ENCODE measurements around the gene HSBP1L1.
A peak's percentile ranks its signal among the peaks of the same experiment; 100 is the strongest.

HSBP1L1 gene

DNA sequence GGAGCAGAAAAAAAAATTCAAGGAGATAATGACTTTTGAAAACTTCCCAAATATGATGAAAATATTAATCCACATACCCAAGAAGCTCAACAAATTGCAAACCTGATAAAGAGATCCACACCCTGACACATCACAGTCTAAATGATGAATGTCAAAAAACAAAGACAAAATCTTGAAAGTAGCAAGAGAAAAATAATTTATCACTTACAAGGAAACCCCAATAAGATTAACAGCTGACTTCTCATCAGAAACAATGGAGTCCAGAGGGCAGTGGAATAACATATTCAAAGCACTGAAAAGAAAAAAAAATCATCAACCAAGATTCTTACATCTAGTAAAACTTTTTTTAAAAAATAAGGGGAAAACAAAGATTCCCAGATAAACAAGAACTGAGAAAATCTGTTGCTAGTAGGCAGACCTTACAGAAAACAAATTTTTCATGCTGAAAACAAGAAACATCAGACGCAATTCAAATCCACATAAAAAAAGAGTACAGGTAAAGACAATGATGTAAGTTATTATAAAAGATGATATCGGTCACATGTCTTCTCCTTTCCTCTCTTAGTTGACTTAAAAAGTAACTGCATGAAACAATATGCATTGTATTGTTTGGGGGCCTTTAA is 34.3 kb upstream of the HSBP1L1 start:
- DNase-seq (ENCODE audit: low spot score), result no peak

DNA sequence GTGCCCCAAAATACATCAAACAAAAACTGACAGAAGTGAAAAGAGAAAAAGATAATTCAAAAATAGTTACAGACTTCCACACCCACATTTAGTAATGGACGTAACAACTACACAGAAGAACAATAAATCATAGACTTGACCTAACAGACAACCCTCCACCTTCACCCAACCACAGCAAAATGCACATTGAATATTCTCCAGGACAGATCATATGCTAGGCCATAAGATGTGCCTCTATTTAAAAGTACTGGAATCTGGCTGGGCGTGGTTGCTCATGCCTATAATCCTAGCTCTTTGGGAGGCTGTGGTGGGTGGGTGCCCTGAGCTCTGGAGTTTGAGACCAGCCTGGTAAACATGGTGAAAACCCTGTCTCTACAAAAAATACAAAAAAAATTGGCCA is 33.0 kb upstream of the HSBP1L1 start:
- DNase-seq (ENCODE audit: low spot score), result no peak

DNA sequence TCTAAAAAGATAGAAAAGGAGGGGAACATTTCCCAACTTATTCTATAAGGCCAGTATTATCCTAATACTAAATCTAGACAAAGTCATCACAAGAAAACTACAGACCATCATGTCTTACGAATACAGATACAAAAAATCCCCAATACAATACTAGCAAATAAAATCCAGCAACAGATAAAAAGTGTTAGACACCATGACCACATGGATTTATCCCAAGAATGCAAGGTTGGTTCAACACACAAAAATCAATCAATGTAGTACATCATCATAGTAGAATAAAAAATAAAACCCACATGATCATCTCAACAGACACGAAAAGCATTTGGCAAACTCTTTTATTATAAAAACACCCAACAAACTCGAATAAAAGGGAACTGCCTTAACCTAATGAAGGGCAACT is 31.5 kb upstream of the HSBP1L1 start:
- no peak for DNase-seq (ENCODE audit: low spot score)

DNA sequence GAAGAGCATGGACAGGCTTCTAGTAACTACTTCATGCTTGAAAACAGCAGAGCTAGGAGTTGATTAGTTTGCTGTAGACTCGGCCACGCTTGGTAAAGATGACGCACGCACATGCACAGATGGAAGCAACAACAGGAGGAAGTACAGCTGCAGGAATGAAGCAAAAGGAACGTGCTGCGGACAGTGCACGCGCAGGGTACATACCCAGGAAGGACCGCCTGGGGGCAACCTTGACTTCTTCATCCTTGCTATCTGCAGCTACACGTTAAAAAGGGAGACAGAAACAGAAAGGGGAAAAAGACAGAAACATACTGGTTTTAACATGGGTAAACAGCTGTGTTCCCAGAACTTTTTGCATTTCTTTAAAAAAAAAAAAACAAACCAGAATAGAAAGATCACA is 30.7 kb upstream of the HSBP1L1 start:
- no peak for DNase-seq (ENCODE audit: low spot score)

DNA sequence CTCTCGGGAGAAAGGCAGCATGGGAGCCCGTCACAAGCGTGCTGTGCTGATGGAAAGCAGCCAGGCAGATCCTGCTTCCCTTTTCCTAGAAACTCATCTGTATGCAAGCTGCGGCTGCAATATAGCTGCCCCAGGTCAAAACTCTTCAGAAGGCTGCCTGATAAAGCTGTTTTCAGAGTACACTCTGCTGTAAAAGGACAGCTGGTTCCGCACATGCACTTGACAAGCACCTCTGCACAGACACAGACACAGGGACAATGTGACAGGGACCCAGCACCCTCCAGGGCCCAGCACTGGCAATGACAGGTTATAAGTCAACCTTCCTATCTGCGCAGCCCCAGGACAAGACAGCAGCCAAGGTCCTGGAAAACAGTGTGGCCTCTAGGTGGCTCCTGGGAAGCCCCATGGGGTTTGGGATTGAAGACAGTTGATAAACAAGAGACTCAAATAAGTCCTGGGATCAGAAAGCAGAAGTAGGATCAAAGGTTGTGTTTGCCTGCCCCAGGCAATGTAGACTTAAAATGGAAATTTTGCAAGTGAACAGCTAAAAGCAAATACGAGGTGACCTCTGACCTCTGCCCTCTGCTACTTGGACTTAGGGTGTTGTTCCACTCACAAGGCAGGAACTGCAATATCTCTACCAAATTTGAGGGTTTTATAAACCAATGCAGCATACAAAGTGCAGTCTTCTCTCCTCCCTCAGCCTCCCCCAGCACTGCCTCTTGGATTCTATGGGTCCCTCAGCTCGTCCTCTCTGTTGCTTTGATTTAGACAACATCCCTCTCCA is 29.9 kb upstream of the HSBP1L1 start:
- DNase-seq (ENCODE audit: low spot score), result no peak

DNA sequence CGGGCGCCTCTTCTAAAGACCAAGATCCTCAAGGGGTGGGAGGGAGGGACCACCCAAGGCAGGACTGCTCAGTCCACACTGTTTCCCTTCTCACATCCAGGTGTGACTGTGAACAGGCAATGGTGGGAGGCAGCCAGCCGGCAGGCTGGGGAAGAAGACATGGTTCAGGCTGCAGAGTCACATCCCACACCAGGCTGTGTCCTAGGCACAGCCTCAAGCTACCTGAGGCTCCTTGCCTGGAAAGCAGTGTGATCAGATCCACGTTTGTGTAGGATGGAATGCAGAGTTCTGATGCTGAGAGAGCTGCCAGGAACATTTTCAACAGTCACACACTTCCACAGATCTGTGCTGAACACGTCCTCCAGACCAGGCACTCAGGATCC is 29.4 kb upstream of the HSBP1L1 start:
- no peak for DNase-seq (ENCODE audit: low spot score)

DNA sequence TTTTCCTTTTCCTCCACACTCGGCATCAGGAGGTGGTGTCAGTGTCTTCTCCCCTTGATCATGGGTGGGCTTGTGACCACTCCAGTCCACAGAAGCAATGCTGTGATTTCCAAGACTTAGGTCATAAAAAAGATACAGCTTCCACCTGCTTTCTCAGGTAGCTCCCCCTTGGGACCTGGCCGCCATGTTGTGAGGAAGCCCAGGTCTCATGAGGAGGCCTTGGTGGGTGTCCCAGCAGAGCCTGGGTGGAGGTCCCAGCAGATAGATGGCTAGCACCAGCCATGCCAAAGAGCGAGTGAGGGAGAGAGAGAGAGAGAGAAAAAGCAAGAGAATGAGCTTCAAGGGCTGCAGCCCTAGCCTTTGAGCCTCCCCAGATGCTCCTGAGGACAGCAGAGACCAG is 28.9 kb upstream of the HSBP1L1 start:
- DNase-seq (ENCODE audit: low spot score), result no peak

DNA sequence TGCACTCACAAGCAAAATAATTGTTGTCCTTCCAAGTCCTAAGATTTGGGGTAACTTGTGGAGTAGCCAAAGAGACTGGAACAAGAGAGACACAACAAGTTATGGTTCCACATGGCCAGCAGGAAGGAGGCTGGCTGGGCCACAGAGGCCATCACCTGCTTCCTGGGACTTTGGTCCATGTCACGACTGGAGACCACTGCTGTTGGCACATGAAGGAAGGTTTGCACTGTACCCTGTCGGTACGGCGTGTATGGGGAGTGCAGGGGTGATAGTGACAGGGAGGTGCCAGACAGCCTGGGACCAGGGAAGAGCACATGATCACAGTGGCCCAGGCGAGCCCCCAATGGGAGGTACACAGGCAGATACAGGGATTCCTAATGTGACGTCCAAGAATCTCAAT is 28.5 kb upstream of the HSBP1L1 start:
- no peak for DNase-seq (ENCODE audit: low spot score)

DNA sequence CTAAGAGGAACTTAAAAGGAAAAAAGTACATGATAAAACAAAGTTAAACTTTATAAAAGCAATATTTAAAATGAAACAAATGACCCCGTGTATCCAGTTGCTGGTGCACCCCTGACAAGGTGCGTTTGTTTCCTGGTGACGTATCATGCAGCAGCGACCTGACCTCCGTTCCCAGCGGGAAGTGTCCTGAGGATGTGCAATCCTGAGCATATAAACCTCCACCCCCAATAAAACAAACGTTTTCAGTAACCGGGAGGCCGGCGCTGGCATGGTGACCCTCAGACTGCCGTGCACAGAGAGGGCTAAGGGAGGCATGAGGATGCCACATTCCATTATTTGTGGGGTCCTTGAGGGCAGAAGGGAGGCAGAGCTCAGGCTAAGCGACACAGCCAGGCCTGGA is 27.8 kb upstream of the HSBP1L1 start:
- DNase-seq (ENCODE audit: low spot score), result no peak

DNA sequence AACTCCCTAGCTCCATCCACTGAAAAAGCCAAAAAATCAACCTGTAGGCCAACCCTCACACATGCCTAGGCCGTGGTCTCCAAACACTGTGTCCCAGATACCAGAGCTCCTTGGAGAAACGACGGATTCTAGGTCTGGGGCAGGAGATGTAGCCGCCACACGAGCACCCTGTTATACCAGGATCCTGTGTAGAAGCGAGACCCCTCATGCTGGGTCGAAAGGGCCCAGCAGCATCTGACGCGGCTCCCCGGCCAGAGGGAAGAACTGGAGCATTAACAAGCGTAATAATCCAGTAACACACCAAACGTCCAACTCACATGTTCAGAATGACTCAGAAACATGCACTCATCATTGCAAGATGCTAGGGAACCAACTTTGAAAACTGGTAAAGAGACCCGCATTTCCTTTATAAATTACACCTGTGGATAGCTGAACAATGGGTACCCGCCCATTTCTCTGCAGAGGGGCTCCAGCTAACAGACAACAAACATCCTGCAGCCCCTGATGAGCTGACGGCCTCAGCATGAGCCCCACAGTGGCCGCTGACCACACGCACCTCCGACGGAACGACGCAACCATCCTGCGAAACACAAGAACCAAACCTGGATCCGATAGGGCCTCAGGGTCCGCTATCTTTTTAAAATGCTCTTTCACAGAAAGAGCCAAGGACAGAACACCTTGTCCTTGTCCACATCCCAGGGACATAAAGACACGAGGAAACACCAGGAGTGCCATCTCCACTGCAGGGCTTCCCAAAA is 27.2 kb upstream of the HSBP1L1 start:
- no peak for DNase-seq (ENCODE audit: low spot score)

DNA sequence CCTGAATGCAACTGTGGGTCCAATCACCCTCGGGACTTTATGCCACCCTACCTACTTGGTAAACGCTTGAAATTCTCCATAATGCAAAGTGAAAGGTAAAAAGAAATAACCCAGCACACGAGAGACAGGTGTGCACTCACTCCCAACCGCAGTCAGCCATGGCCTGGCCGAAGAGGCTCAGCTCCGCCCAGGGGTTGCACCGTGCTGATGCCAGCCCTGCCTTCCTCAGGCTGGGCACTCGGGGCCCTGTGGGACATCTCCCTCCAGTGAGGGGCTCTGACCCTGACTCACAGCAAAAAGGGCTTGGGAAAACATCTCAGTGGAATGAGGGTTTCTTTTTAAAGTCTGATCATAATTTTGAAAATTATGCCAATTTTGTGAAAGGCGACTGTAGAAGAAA is 26.2 kb upstream of the HSBP1L1 start:
- no peak for DNase-seq (ENCODE audit: low spot score)

DNA sequence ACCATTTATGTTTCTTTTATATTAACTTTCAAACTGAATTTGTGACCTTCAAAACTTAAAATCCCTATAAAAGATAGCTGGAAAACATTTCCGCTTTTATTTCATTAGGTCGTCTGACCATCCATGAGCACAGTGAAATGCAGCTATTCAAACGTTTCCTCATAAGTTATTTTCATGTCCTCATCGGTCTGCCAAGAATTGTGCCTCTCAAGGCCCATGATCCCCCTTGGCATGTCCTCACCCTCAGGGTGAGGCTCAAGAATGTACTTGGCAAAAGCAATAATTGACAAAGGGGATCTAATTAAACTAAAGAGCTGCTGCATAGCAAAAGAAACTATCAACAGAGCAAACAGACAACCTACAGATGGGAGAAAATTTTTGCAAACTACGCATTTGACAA is 25.3 kb upstream of the HSBP1L1 start:
- no peak for DNase-seq (ENCODE audit: low spot score)

DNA sequence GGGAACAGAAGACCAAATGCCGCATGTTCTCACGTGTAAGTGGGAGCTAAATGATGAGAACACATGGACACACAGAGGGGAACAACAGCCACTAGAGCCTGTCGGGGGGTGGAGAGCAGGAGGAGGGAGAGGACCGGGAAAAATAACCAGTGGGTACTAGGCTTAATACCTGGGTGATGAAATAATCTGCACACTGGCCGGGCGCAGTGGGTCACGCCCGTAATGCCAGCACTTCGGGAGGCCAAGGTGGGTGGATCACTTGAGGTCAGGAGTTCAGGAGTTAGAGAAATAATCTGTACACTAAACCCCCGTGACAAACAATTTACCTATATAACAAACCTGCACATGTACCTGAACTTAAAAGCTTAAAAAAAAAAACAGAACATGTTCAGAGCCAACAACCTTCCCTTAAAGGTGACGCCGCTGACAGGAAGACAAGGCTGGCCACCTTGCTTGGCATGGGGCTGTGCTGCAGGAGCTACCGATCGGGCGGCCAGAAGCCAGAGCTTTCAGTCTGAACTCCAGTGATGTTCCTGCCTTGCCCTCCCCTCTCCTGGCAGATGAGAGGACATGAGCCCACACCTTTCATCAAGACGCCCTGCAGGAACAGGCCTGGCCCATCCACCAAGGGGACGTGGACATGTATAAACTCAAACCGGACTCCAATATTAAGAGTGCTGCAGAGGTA is 24.2 kb upstream of the HSBP1L1 start:
- no peak for DNase-seq (ENCODE audit: low spot score)

DNA sequence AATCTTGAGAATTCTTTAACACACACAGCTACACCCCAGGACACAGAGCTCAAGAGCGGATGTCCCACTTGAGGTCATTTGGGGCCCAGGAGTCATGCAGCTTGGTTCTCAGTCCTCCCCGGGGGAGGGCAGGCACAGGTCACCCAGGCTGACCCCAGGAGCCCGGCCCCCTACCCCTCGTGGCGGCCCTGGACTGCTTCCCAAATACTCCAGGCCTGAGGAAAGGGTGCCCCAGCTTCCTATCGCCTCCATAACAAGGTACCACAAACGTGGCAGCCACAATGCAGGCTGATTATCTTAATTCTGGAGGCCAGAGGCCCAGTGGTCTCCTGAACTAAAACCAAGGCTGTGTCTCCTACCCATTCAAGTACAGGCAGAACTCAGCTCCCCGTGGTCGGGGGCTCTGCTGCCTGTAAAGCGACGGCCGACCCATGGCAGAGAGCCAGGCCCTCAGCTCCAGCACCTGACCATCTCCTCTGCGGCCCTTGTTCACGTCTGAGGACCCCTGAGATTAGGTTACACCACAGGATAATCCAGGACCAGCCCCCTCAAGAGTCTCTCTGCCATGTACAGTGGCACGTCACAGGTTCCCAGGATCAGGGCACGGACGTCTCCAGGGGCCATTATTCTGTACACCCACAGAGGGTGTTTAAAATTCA is 23.5 kb upstream of the HSBP1L1 start:
- no peak for DNase-seq (ENCODE audit: low spot score)

DNA sequence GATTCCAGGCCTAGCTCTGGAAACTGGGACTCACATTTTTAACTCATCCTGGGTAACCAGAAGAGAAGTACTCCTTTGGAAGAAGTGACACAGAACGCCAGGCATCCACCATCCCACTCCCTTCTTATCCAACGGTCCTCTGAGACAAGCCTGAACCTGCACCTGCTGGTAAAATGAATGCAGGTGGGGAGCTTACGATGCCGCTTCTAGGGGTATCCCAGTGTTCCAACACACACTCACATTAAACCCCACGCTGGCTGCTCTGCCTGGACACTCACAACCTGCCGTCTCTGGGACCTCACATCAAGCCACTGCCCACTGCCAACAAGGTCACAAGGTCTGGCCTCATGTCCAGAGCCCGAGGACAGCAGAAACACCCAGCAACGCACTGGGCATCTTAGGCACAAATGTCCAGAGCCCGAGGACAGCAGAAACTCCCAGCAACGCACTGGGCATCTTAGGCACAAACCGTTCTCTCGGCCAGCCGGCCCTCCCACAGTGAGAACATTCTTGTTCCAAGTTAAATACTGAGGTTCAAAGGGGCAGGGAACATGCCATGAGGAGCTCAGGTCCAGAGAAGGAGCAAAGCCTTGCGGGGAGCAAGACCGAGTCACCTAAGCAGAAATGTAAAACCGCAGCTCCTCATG is 22.8 kb upstream of the HSBP1L1 start:
- no peak for DNase-seq (ENCODE audit: low spot score)

DNA sequence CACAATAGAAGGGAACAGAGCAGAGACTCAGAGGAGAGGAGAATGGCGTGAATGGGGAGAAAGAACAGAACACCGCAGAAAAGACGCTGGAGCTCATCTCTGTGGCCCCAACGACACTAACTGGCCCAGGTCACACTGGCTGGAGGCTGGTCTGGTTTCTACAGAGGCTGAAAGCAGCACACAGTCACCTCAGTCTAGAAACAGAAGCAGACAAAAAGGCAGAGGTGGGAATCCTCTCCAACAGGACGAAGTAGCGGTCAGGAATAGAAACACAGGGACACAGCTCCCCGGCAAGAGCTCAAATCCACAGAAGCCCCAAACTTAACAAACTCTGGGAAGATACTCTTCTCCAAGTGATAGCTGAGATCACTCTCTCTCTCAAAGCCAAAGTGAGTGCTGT is 22.2 kb upstream of the HSBP1L1 start:
- no peak for DNase-seq (ENCODE audit: low spot score)

DNA sequence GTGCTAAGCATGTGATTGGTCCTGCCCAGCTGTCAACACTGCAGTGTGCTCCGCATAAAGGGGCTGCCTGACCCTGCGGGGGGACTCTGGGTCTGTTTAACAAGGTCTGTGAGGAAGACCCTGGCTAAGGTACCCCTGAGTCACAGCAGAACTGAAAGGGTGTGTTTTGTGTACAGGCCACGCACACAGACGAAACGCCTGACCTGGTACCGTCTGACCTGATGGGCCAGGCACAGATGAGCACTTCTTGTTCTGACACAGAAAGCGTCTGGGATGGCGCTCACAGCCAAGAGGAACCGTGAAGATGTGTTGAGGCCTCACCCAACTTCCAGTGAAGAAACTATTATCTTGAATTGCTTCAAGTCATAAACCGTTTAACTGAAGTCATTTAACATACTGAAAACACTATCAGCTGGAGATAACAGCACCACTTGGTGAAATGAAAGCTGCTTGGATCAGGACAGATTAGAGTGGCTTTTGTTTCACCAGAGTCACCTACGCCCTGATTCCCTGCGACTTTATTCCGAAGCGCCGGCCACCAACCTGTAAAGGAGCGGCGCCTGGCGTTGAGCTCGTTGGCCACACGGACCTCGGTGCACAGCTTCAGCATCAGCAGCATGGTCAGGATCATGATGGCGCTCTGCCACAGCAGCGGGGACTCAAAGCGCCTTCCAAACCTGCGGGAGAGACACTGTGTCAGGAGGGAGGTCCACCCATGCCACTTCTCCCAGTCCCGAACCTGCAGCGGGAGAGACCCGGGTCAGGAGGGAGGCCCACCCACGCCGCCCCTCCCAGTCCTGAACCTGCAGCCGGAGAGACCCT is 21.4 kb upstream of the HSBP1L1 start:
- peak; percentile 28 for DNase-seq (ENCODE audit: low spot score)

DNA sequence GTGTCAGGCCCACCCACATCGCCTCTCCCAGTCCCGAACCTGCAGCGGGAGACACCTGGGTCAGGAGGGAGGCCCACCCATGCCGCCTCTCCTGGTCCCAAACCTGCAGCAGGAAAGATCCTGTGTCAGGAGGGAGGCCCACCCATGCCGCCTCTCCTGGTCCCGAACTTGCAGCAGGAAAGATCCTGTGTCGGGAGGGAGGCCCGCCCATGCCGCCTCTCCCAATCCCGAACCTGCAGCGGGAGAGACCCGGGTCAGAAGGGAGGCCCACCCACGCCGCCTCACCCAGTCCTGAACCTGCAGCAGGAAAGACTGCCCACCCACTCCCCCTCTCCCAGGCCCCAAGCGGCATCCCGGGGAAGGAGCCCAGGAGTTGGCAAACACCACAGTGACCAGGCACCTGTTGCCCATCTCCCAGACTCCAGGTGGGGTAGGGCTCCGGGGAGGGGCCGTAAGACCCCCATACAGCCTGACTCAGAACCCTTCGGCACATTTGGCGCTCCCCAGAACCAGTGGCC is 20.8 kb upstream of the HSBP1L1 start:
- DNase-seq (ENCODE audit: low spot score), result no peak

DNA sequence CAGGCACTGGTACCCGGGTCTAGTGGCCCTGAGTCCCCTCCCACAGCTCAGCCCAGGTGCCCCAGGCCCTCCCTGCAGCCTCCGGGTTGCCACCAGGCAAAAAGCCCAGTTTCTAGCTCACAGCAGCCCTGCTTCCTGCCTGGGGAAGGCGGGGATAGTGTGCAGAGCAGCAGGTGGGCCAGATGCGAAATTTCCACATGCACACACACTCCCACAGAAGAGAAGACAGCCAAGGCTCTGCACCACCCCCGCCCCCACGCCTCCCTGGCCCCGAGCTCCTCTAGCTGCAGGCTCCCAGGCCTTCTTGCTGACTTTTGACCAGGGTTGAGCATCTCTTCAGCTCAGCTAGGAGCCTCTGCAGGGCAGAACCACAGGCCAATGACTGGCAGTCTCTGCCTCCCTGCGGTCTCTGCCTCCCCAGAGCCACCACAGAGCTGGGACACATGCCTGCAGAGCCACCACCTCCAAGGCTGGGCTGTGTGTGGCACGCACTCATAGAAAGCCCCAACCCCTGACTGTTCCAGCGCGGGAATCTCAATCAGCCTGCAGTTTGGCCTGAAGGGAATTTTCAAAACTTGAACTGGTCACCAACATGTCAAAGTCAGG is 20.2 kb upstream of the HSBP1L1 start:
- no peak for DNase-seq (ENCODE audit: low spot score)

DNA sequence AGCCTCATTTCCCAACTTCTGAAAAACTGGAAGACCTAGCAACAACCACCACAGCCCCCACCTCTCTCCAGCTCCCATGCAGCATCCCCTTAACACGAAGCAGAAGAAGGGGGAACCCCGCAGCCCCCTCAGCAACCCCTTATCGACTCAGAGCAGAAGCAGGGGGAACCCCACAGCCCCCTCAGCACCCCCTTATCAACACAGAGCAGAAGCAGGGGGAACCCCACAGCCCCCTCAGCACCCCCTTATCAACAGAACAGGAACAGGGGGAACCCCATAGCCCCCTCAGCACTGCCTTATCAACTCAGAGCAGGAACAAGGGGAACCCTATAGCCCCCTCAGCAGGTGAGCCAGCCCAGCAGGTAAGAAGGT is 19.7 kb upstream of the HSBP1L1 start:
- peak; percentile 76 for DNase-seq (ENCODE audit: low spot score)
